SK-N-SH treated with all-trans-retinoic acid at 6 μM for 48 hours (cell line): ENCODE measurements around the gene SMYD3.

Experiments used
- ATAC-seq: fragments of 200-7000 bp; cut with Tn5 transposase; 3 replicates; pipeline ENCODE4 v1.9.1; 2020; ENCODE audit warnings: mild to moderate bottlenecking, moderate library complexity
- ARNTL ChIP-seq: fragments of 450-650 bp; formaldehyde crosslinking; IDR thresholded peaks from 2 replicates; pipeline ENCODE4 v1.5.0; 2020; ENCODE audit warnings: low read depth, mild to moderate bottlenecking, moderate library complexity, borderline replicate concordance
- BACH2 ChIP-seq: fragments of 250-450 bp; sonication (Bioruptor Pico); IDR thresholded peaks from 2 replicates; pipeline ENCODE4 v1.9.0; 2021; ENCODE audit warnings: mild to moderate bottlenecking, borderline replicate concordance
- CREB5 ChIP-seq: fragments of 250-450 bp; sonication (Bioruptor Pico); IDR thresholded peaks from 2 replicates; pipeline ENCODE4 v1.5.1; 2020; ENCODE audit warnings: low read depth, mild to moderate bottlenecking, moderate library complexity
- CSDC2 ChIP-seq: fragments of 250-450 bp; sonication (Bioruptor Pico); IDR thresholded peaks from 2 replicates; pipeline ENCODE4 v1.5.0; 2020; ENCODE audit warnings: mild to moderate bottlenecking, moderate library complexity
- CSRNP3 ChIP-seq: fragments of 250-450 bp; sonication (Bioruptor Pico); IDR thresholded peaks from 2 replicates; pipeline ENCODE4 v1.5.1; 2021; ENCODE audit warnings: mild to moderate bottlenecking, moderate library complexity
- ESRRG ChIP-seq: fragments of 250-450 bp; sonication (Bioruptor Pico); IDR thresholded peaks from 2 replicates; pipeline ENCODE4 v1.6.1; 2021; ENCODE audit warnings: mild to moderate bottlenecking
- GLIS3 ChIP-seq: fragments of 250-450 bp; sonication (Bioruptor Pico); IDR thresholded peaks from 2 replicates; pipeline ENCODE4 v1.5.0; 2020; ENCODE audit warnings: mild to moderate bottlenecking, moderate library complexity
- ISL1 ChIP-seq: fragments of 250-450 bp; sonication (Bioruptor Pico); IDR thresholded peaks from 2 replicates; pipeline ENCODE4 v2.1.2; 2022; ENCODE audit warnings: mild to moderate bottlenecking, moderate library complexity
- OSR1 ChIP-seq: fragments of 250-450 bp; sonication (Bioruptor Pico); IDR thresholded peaks from 2 replicates; pipeline ENCODE4 v1.8.0; 2022; ENCODE audit warnings: moderate library complexity, mild to moderate bottlenecking, inconsistent platforms
- PATZ1 ChIP-seq: fragments of 250-450 bp; sonication (Bioruptor Pico); IDR thresholded peaks from 2 replicates; pipeline ENCODE4 v1.8.0; 2020; ENCODE audit warnings: mild to moderate bottlenecking, moderate library complexity, borderline replicate concordance
- POU6F1 ChIP-seq: fragments of 250-450 bp; sonication (Bioruptor Pico); IDR thresholded peaks from 2 replicates; pipeline ENCODE4 v1.8.0; 2021; ENCODE audit warnings: low read depth, mild to moderate bottlenecking, moderate library complexity, borderline replicate concordance
- RARB ChIP-seq: fragments of 250-450 bp; sonication (Bioruptor Pico); IDR thresholded peaks from 2 replicates; pipeline ENCODE4 v1.8.0; 2021; ENCODE audit warnings: mild to moderate bottlenecking, moderate library complexity
- SNAI2 ChIP-seq: fragments of 250-450 bp; sonication (Bioruptor Pico); IDR thresholded peaks from 2 replicates; pipeline ENCODE4 v1.5.0; 2020; ENCODE audit warnings: mild to moderate bottlenecking, moderate library complexity
- TCF4 ChIP-seq: fragments of 250-450 bp; sonication (Bioruptor Pico); IDR thresholded peaks from 2 replicates; pipeline ENCODE4 v1.8.0; 2021; ENCODE audit warnings: mild to moderate bottlenecking, moderate library complexity, borderline replicate concordance
- TOX ChIP-seq: fragments of 250-450 bp; sonication (Bioruptor Pico); IDR thresholded peaks from 2 replicates; pipeline ENCODE4 v1.8.0; 2021; ENCODE audit warnings: mild to moderate bottlenecking, moderate library complexity, borderline replicate concordance
- TSHZ2 ChIP-seq: fragments of 250-450 bp; sonication (Bioruptor Pico); IDR thresholded peaks from 2 replicates; pipeline ENCODE4 v1.5.0; 2020; ENCODE audit warnings: mild to moderate bottlenecking, moderate library complexity
- ZC3H10 ChIP-seq: fragments of 250-450 bp; sonication (Bioruptor Pico); IDR thresholded peaks from 2 replicates; pipeline ENCODE4 v1.5.1; 2021; ENCODE audit warnings: mild to moderate bottlenecking, moderate library complexity
- ZFP30 ChIP-seq: fragments of 450-650 bp; formaldehyde crosslinking; IDR thresholded peaks from 2 replicates; pipeline ENCODE4 v1.5.0; 2022; ENCODE audit warnings: mild to moderate bottlenecking, moderate library complexity
- ZNF565 ChIP-seq: fragments of 450-650 bp; formaldehyde crosslinking; conservative IDR thresholded peaks from 2 replicates; pipeline ENCODE4 v1.5.0; 2020; ENCODE audit warnings: low read depth, mild to moderate bottlenecking, moderate library complexity
- ZNF70 ChIP-seq: fragments of 450-650 bp; formaldehyde crosslinking; IDR thresholded peaks from 2 replicates; pipeline ENCODE4 v1.5.0; 2020; ENCODE audit warnings: mild to moderate bottlenecking, moderate library complexity

SMYD3 gene

GRCh38 chr1:245800901-245801605, 706.0 kb downstream of the SMYD3 start (continued):
- no peak for TF ChIP-seq CSRNP3 (CRISPR knock-in tag)
- TF ChIP-seq TOX = no peak
- TF ChIP-seq ISL1 (CRISPR knock-in tag) = no peak
- no peak for TF ChIP-seq ZNF565
- no peak for TF ChIP-seq OSR1 (CRISPR knock-in tag)
- no peak for TF ChIP-seq ZFP30 (CRISPR knock-in tag)
- no peak for TF ChIP-seq BACH2 (CRISPR knock-in tag)
- no peak for TF ChIP-seq CSDC2 (CRISPR knock-in tag)

GRCh38 chr1:245798349-245798711, 708.7 kb downstream of the SMYD3 start:
- TF ChIP-seq TSHZ2 (CRISPR knock-in tag) = no peak
- no peak for TF ChIP-seq PATZ1 (CRISPR knock-in tag)
- no peak for TF ChIP-seq RARB (CRISPR knock-in tag)
- no peak for TF ChIP-seq TOX
- no peak for TF ChIP-seq ZFP30 (CRISPR knock-in tag)
- no peak for TF ChIP-seq TCF4
- TF ChIP-seq ZNF565 = no peak
- no peak for TF ChIP-seq CSRNP3 (CRISPR knock-in tag)
- no peak for TF ChIP-seq ZNF70 (CRISPR knock-in tag)
- no peak for TF ChIP-seq POU6F1 (CRISPR knock-in tag)
- no peak for TF ChIP-seq ZC3H10 (CRISPR knock-in tag)
- no peak for TF ChIP-seq SNAI2 (CRISPR knock-in tag)
- no peak for TF ChIP-seq ESRRG
- no peak for TF ChIP-seq CREB5 (CRISPR knock-in tag)
- no peak for TF ChIP-seq ARNTL (CRISPR knock-in tag)
- no peak for TF ChIP-seq CSDC2 (CRISPR knock-in tag)
- TF ChIP-seq GLIS3 = no peak
- no peak for ATAC-seq
